CD14-positive monocyte (primary cell): ENCODE measurements around the gene RPL7L1. TPM values are rescaled to one million over a fixed set of nuclear protein-coding genes. Genes with fewer than 3 reads are reported as not detected.

Experiments
- DNase-seq, 3 donors: peaks; one replicate each; pipeline ENCODE4 v3.0.0-alpha.2; 2011 to 2022
- H2AFZ ChIP-seq: 2 replicates; pipeline ENCODE4 v1.6.0; 2012; ENCODE audit warnings: mild to moderate bottlenecking, low read depth, low read length, inconsistent platforms; ENCODE audit not compliant: insufficient read depth, poor library complexity, severe bottlenecking
- H3K27ac ChIP-seq, 2 donors: 1 replicate in 1 of 2; 2 replicates in 1 of 2; pipeline ENCODE4 v1.5.1; 2012 to 2013; ENCODE audit warnings: low read length in 2 of 2, control low read depth in 1 of 2, inconsistent platforms in 1 of 2, low read depth in 1 of 2, mild to moderate bottlenecking in 1 of 2
- H3K27me3 ChIP-seq, 2 donors: one replicate each; pipeline versions ENCODE4 v1.6.0 to v1.6.1; 2011 to 2013; ENCODE audit warnings: low read length in 2 of 2; ENCODE audit not compliant: control insufficient read depth in 2 of 2, insufficient read depth in 2 of 2
- H3K36me3 ChIP-seq, 2 donors: replicated peaks in 1 of 2; 1 replicate in 1 of 2; 2 replicates in 1 of 2; pipeline versions ENCODE4 v1.5.1 to v1.6.1; 2012 to 2013; ENCODE audit warnings: low read length in 2 of 2, control low read depth in 1 of 2, inconsistent platforms in 1 of 2, mild to moderate bottlenecking in 1 of 2; ENCODE audit not compliant: insufficient read depth in 2 of 2, control insufficient read depth in 1 of 2
- H3K4me1 ChIP-seq, 2 donors: 1 replicate in 1 of 2; 2 replicates in 1 of 2; pipeline versions ENCODE4 v1.5.1 to v1.6.1; 2012 to 2013; ENCODE audit warnings: low read length in 2 of 2, control low read depth in 1 of 2, inconsistent platforms in 1 of 2, mild to moderate bottlenecking in 1 of 2, moderate library complexity in 1 of 2; ENCODE audit not compliant: insufficient read depth in 2 of 2, control insufficient read depth in 1 of 2
- H3K4me2 ChIP-seq: replicated peaks from 2 replicates; pipeline ENCODE3; 2012; ENCODE audit warnings: low read length, moderate library complexity, mild to moderate bottlenecking; ENCODE audit not compliant: poor library complexity, severe bottlenecking; ENCODE audit errors: extremely low read depth
- H3K4me3 ChIP-seq, 3 experiments: fragments of 200-600 bp in 1 of 3; sonication (generic) in 1 of 3; replicated peaks in 1 of 3; 1 replicate in 2 of 3; 2 replicates in 1 of 3; pipeline ENCODE4 v1.5.1; 2011 to 2013; ENCODE audit warnings: low read length in 3 of 3, mild to moderate bottlenecking in 3 of 3, control low read depth in 2 of 3, low read depth in 2 of 3, inconsistent platforms in 1 of 3, moderate library complexity in 1 of 3
- H3K79me2 ChIP-seq: 2 replicates; pipeline ENCODE4 v1.6.0; 2012; ENCODE audit warnings: mild to moderate bottlenecking, control low read depth, inconsistent platforms, low read length, moderate library complexity; ENCODE audit not compliant: insufficient read depth
- H3K9ac ChIP-seq: 2 replicates; pipeline ENCODE4 v1.6.0; 2017; ENCODE audit warnings: low read length, mild to moderate bottlenecking; ENCODE audit not compliant: insufficient read depth, poor library complexity, severe bottlenecking
- H3K9me3 ChIP-seq, 2 donors: replicated peaks in 1 of 2; 1 replicate in 1 of 2; 2 replicates in 1 of 2; pipeline versions ENCODE4 v1.5.1 to v1.6.1; 2012 to 2013; ENCODE audit warnings: low read length in 2 of 2, control low read depth in 1 of 2; ENCODE audit not compliant: control insufficient read depth in 1 of 2, insufficient read depth in 1 of 2
- H4K20me1 ChIP-seq: 2 replicates; pipeline ENCODE4 v1.6.0; 2012; ENCODE audit warnings: mild to moderate bottlenecking, low read length, control low read depth, moderate library complexity; ENCODE audit not compliant: insufficient read depth
- H3K27ac Mint-ChIP-seq, 7 donors: one replicate each; pipeline ENCODE4 v1.8.0; 2020; ENCODE audit warnings: mild to moderate bottlenecking in 7 of 7, mixed read lengths in 7 of 7, moderate library complexity in 6 of 7, inconsistent platforms in 2 of 7
- H3K27me3 Mint-ChIP-seq, 3 donors: one replicate each; pipeline ENCODE4 v1.8.0; 2021 to 2022; ENCODE audit warnings: low read depth in 3 of 3, mild to moderate bottlenecking in 3 of 3, mixed read lengths in 3 of 3, moderate library complexity in 3 of 3, inconsistent platforms in 1 of 3
- H3K36me3 Mint-ChIP-seq, 2 donors: one replicate each; pipeline ENCODE4 v1.8.0; 2020; ENCODE audit warnings: mixed read lengths in 2 of 2, inconsistent platforms in 1 of 2, mild to moderate bottlenecking in 1 of 2
- H3K4me1 Mint-ChIP-seq: one replicate; pipeline ENCODE4 v1.8.0; 2020; ENCODE audit warnings: mild to moderate bottlenecking, mixed read lengths
- H3K4me3 Mint-ChIP-seq, 2 donors: one replicate each; pipeline ENCODE4 v1.8.0; 2020; ENCODE audit warnings: mild to moderate bottlenecking in 2 of 2, mixed read lengths in 2 of 2, moderate library complexity in 1 of 2
- H3K9me3 Mint-ChIP-seq, 7 donors: one replicate each; pipeline ENCODE4 v1.8.0; 2020 to 2022; ENCODE audit warnings: mixed read lengths in 7 of 7, mild to moderate bottlenecking in 6 of 7, moderate library complexity in 6 of 7, inconsistent platforms in 2 of 7
- CTCF ChIP-seq: fragments of 200-600 bp; IDR thresholded peaks from one replicate; pipeline ENCODE4 v1.8.0; 2022; ENCODE audit warnings: antibody characterized with exemption, mild to moderate bottlenecking
- WGBS: methylation state at CpG from one replicate; pipeline ENCODE4 v1.1.5; 2013; ENCODE audit warnings: missing lambda C conversion rate; ENCODE audit not compliant: insufficient coverage; 5-methylcytosine and 5-hydroxymethylcytosine counted together
- intact Hi-C, 2 donors: fragments of 100-400 bp; cut with micrococcal nuclease; formaldehyde crosslinking; loops; one replicate each; pipeline versions ENCODE4 v1.15.0 to v1.15.1; 2023
- polyA plus RNA-seq, 3 donors: library from polyadenylated mRNA; depleted of rRNA in 1 of 3; unstranded in 2 of 3; stranded (reverse) in 1 of 3; fragments of 300-500 nt in 2 of 3; fragments of >200 nt in 1 of 3; fragmentation: Illumina TruSeq in 2 of 3; gene quantifications; 1 replicate in 2 of 3; 2 replicates in 1 of 3; pipeline ENCODE4 v1.2.3, GENCODE V29; 2012 to 2021

RPL7L1 gene
- polyA plus RNA-seq, 3 donors = 7.6 to 35.5 (median 29.7) TPM

GRCh38 chr6:42932412-42932811, 53.0 kb downstream of the RPL7L1 start:
- H4K20me1 ChIP-seq = peaks cover 70% of the 10 kb centered on the region
- Mint-ChIP-seq H3K36me3 (peaks cover 46 to 57% of the 10 kb centered on the region in 2 donors), H3K27ac (peak overlapping the region; percentile 91 to 100 (median 98)), H3K4me3 (peak overlapping the region; percentile 66 to 99), H3K27me3 (peaks cover 0 to 1% (median 0%) of the 10 kb centered on the region in 3 donors), H3K4me1 (peaks cover 61% of the 10 kb centered on the region), H3K9me3 (no peaks in the 10 kb centered on the region)
- peak overlapping the region; percentile 73 to 75 for H3K27ac ChIP-seq
- H3K9ac ChIP-seq = no peak overlapping the region
- peaks cover 42 to 43% of the 10 kb centered on the region in 2 donors for H3K36me3 ChIP-seq
- H2AFZ ChIP-seq = no peak overlapping the region
- peak overlapping the region; percentile 70 for H3K4me2 ChIP-seq
- H3K4me3 ChIP-seq = peak overlapping the region; percentile 15 to 99 (median 15)
- no CpG with 5 or more reads among the region's 3 CpGs for WGBS
- intact Hi-C loops = loop anchor here (5.0 kb wide), 3 partner anchors 45 to 240 kb away; partner anchors contain the start of genes PEX6 (in 1 of the 2), SRF (in 1 of the 2) and TBCC (in 1 of the 2)
- DNase-seq = no peak
- no peak for TF ChIP-seq CTCF
- H3K79me2 ChIP-seq = peaks cover 72% of the 10 kb centered on the region
- H3K4me1 ChIP-seq = peaks cover 67 to 72% of the 10 kb centered on the region in 2 donors
- H3K9me3 ChIP-seq = no peaks in the 10 kb centered on the region
- H3K27me3 ChIP-seq = no peaks in the 10 kb centered on the region

- intact Hi-C loops = loop anchor here (5.0 kb wide), 3 partner anchors 44 to 239 kb away; partner anchors contain the start of genes PEX6 (in 1 of the 2), SRF (in 1 of the 2) and TBCC (in 1 of the 2)
These were observed 53.8 kb downstream of the RPL7L1 start for GRCh38 chr6:42933205-42933604.

More at GRCh38 chr6:42933205-42933604, 53.8 kb downstream of the RPL7L1 start:
- H3K27ac ChIP-seq = peak overlapping the region in 1 of 2 donors; percentile 75
- peaks cover 80% of the 10 kb centered on the region for H3K79me2 ChIP-seq
- no peak overlapping the region for H2AFZ ChIP-seq
- H3K9me3 ChIP-seq = no peaks in the 10 kb centered on the region
- H3K4me2 ChIP-seq = peak overlapping the region; percentile 70
- H3K4me1 ChIP-seq = peaks cover 59 to 64% of the 10 kb centered on the region in 2 donors
- H3K36me3 ChIP-seq = peaks cover 50 to 51% of the 10 kb centered on the region in 2 donors
- H3K36me3 Mint-ChIP-seq = peaks cover 54 to 65% of the 10 kb centered on the region in 2 donors
- H3K27me3 ChIP-seq = no peaks in the 10 kb centered on the region
- H3K27ac Mint-ChIP-seq = peak overlapping the region; percentile 91 to 100 (median 98)
- no peak overlapping the region for H3K9ac ChIP-seq
- WGBS = 0% methylated on average over 1 of the region's 3 CpGs
- no peak for TF ChIP-seq CTCF
- H3K4me3 ChIP-seq = peak overlapping the region; percentile 13 to 99 (median 27)
- peaks cover 59% of the 10 kb centered on the region for H3K4me1 Mint-ChIP-seq
- peak; percentile 67 to 87 (median 79) for DNase-seq
- H4K20me1 ChIP-seq = peaks cover 78% of the 10 kb centered on the region
- H3K27me3 Mint-ChIP-seq = peaks cover 0 to 1% (median 0%) of the 10 kb centered on the region in 3 donors
- no peaks in the 10 kb centered on the region for H3K9me3 Mint-ChIP-seq
- peak overlapping the region; percentile 66 to 99 for H3K4me3 Mint-ChIP-seq
